Umbilical cord (tissue), 2 donors: ENCODE results near the gene GM2A. TPM values are rescaled to one million over a fixed set of nuclear protein-coding genes. Genes with fewer than 3 reads are reported as not detected.
"Not testable (repeated sequence)": the region's sequence is repeated elsewhere in the genome, so short reads cannot be mapped to it uniquely, and the experiment has no call there.

ENCODE experiments used
- DNase-seq: peaks from one replicate; pipeline ENCODE4 v3.0.0-alpha.2; 2015; ENCODE audit warnings: low spot score
- total RNA-seq: library from RNA; depleted of rRNA; stranded (reverse); fragments of >200 nt; gene quantifications from one replicate; pipeline ENCODE4 v1.2.3, GENCODE V29; 2014; ENCODE audit warnings: low replicate concordance; ENCODE audit not compliant: insufficient read depth

GM2A gene
- total RNA-seq, 1 donor from 2014 or later, result 26.2 TPM

DNA sequence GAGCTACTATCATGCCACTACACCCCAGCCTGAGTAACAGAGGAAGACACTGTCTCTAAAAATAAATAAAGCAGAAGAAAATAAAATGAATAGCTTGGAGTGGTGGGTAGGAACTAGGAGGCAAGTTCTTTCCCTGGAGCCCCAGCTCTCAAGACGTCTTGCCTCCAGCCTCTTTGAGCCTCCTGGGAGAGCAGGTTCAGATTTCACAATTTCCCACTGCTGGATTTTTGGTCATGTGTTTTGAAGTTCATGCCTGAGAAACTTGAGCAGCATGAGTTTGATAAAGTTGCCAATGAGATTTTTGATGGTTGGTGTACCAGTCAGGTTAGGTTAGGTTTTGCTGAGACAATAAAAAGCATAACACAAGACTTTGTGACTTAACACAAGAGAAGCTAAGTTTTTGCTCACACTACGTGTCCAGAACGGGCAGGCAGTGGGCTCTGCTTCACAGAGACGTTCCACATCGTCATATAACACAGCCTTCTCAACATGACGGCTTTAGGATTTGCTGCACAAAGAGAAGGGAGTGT is 25.0 kb upstream of the GM2A start:
- DNase-seq, result no peak

DNA sequence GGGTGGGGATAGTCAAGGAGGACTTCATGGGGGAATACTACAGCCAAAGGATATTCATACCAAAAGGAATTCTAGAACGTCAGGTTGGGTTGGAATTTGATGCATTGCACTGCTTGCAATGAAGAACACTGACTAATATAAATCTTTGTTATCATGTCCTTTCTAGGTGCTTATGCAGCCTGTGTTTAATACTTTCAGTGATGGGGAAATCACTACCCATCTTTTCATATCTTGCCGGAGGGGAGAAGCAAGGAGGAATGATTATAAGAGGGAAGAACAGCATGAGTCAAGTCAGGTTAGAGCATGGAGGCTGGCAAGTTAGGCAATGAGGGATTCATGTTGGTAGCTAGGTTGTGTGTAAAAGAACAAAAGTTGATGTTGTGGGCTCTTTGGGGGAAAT is 24.0 kb upstream of the GM2A start:
- DNase-seq, result no peak

DNA sequence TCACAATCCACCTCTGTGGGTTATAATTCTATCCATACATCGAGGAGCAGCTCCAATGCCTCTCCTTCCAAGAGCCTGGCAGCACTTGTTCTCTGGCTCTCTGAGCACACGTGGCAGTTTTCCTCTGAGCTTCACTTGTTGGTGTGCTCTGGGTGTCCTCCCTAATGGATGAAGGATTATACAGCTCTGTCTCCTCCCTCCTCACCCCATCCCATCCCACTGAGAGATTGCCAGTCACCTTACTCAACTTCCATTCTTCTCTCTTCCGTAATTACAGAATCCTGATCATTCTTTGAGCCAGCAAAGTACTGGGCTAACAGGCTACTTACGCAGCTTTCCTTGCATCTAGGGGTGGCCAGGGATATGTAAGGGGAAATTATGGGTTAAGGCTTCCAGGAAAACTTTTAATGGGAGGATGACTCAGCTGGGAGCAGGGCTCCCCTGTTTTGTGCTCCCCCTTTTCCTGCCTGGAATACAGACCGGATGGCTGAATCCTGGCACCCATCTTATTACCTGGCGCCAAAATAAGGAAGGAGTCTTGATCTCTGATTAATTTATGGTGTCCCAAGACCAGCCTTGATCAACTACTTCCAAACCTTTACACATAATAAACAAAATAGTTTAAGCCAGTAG is 22.8 kb upstream of the GM2A start:
- DNase-seq, result no peak

DNA sequence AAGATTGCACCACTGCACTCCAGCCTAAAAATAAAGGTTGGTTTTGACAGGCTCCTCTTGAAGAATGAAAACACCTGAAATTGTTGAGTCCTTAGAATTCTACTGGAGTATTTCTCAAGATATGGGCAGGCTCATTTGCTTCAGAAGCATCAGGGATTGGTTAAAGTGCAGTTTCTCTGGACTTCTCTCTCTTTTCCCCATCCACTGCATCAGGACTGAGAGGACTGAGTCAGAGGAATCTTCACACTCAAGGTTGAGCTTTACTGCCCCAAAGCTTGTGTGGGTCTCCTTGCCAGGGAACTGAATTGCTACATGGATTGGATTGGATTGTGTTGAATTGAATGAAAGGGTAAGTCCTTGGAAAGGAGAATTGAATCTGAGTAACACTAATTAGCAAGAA is 21.6 kb upstream of the GM2A start:
- DNase-seq, result no peak

DNA sequence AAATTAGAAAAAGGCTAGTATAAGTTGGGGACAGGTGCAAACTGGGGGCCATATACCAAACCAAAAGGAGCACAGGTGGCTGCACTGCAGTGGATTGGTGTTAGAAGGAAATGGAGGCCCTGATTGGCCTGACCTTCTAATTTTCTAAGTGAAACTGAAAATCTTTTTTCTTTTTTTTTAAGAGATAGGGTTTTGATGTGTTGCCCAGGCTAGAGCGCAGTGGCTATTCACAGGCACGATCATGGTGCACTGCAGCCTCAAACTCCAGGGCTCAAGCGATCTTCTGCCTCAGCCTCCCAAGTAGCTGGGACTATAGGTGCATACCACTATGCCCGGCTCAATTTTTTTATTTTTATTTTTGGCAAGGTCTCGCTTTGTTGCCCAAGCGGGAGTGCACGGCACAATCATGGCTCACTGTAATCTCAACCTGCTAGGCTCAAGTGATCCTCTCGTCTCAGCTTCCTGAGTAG is 19.3 kb upstream of the GM2A start:
- DNase-seq, result no peak

DNA sequence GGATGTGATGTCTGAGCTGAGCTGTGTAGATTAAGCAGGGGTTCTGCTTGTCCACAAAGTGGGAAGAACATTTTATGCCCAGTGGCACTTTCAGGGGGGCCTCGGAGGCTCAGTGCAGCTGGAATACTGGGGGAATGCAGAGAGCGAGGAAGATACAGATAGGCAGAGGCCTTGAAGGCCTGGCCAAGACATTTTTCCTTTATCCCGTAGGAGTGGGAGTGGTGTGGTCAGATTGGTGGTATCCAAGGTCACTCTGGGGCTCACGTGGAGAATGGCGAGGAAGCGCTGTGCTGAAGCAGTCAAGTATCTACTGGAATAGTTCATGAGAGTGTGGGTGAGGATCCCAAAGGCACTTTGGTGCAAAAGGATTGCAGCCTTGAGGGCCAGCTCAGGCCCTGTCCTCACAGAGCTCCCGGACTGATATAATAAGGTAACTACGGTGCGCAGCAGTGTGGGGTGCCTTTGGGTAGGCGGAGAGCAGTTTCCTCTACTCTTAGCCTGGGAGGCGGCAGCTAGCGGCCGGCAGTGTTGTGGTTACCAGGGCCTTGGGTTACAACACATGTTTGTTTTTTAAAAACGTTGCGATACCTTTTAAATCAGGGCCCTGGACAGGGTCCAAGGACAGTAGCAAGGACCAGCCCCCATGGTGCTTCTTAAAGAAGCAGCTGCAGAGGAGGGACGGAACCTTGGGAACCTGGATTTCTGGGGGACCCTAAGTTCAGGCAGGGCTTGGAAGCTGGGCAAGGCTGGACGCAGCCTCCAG is 18.3 kb upstream of the GM2A start:
- DNase-seq, result peak; percentile 69

DNA sequence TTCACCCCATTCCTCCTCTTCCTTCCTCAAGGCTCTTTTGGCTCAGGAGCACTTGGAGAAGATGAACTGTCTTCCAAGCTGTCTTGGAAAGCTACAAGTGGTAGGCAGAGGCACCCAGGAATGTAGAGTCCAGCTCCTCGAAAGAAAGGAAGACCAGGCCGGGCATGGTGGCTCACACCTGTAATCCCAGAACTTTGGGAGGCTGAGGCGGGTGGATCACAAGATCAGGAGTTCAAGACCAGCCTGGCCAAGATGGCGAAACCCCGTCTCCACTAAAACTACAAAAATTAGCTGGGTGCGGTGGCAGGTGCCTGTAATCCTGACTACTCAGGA is 17.8 kb upstream of the GM2A start:
- DNase-seq, result not testable (repeated sequence)

DNA sequence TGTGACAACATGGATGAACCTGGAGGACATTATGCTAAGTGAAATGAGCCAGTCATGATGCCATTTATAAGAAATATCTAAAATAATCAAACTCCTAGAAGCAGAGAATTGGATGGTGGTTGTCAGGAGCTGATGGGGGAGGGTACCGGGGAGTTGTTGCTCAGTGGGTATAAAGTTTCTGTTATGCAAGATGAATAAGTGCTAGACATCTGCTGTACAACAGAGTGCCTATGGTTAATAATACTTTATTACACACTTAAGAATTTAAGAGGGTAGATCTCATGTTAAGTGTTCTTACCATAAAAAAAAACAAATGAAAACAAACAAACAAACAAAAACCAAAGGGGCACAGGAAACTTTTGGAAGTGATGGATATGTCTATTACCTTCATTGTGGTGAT is 16.1 kb upstream of the GM2A start:
- DNase-seq, result no peak

DNA sequence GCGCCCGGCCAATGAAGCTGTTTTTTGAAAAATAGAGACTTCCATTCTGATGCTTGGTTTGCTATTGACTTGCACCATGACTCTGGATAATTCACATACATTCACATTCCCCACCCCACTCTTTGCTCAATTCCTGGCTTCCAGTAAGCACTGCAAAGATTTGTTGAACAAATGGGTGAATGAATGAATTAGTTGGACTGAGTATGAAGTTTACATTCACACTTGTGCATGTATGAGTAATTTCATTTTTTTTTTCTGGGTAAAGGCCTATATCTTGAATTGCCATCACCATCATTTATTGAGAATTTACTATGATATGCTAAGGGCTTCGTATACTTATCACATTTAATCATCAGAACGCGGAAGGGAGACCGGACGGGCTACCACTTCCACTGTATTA is 15.3 kb upstream of the GM2A start:
- no peak for DNase-seq

DNA sequence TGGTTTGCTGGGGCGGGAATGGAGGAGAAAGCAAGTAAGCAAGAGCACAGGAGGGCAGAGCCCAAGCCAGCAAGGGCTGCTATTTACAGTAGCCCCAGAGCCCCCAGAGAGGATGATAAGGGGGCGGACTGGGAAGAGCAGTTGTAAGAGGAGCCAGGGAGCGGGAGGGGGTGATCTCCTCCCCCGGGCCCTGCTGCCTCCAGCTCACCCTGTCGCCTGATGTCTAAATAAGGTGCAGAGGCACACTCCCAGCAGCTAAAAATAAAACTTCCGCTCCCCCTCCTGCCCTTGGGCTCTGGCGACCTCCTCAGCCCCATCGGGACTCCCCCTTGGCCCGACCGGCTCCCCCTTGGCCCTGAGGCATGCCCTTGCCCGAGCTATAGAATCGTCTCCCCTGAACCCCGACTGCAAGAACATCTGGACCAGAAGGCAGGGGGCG is 14.7 kb upstream of the GM2A start:
- DNase-seq, result no peak

DNA sequence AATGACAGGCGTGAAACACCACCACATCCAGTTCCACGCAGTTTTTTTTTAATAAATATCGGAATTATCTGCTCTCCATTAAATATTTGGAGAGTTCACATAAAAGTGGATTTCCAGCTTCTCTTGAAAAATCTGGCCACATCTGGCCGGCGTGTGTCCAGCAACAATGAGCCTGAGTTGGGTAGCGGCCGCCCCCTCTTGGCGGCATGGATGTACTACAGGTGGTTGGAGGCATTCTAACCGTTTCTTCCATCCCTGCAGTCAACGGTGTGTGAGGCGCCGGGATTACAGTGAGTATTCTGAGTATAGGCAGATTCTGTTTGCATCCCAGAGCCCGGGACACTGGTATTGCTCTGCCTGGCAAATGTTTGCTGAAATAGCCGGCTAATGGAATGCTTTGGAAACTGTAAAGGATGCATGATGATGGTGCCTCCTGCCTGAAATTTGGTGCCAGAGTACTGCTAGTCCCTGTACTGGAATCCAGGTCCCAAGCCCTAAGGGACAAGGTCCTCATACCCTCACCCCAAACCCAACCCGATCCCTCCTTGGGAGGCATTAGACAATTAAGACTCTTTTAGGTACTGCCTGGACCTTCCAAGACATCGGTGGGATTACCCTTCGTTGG is 13.6 kb upstream of the GM2A start:
- peak; percentile 86 for DNase-seq

DNA sequence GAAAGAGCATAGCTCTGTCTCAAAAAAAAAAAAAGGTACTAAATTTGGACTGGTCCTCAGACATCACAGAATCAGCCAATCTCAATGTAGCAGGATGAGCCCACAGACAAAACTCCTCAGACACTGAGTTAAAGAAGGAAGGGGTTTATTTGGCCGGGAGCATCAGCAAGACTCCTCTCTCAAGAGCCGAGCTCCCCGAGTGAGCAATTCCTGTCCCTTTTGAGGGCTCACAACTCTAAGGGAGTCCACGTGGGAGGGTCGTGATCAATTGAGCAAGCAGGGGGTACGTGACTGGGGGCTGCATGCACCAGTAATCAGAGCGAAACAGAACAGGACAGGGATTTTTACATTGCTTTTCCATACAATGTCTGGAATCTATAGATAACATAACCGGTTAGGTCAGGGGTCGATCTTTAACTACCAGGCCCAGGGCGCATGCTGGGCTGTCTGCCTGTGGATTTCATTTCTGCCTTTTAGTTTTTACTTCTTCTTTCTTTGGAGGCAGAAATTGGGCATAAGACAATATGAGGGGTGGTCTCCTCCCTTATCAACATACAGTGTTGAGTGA is 12.6 kb upstream of the GM2A start:
- DNase-seq, result not testable (repeated sequence)

DNA sequence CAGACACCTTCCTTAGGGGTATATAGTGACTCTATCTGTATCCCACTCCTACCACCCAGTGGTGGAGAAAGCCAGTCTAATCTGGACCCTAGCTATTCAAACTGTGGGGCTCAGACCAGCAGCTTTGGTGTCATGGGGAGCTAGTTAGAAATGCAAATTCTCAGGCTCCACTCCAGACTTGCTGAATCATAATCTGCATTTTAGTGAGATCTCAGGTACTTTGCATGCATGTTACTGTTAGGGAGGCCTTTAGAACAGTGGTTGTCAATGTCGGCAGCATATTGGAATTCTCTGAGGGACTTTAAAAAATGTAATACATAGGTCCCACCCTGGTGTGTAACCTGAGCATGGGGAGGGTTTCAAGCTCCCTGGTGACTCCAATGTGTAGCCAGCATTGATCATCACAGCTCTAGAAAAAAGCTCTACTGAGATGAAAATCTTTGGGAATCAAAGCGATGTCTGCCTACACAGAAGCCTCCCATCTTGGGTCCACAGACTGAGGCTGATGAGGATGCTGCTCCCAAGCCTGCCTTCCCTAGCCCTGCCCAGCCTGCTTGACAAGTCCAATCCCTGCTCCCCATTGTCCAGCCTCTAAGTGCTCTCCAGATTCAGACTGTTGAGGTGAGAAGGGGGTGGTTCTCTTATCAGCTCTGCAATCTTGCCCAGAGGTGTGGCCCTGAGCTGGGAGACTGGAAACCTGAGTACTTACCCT is 11.9 kb upstream of the GM2A start:
- DNase-seq, result no peak

DNA sequence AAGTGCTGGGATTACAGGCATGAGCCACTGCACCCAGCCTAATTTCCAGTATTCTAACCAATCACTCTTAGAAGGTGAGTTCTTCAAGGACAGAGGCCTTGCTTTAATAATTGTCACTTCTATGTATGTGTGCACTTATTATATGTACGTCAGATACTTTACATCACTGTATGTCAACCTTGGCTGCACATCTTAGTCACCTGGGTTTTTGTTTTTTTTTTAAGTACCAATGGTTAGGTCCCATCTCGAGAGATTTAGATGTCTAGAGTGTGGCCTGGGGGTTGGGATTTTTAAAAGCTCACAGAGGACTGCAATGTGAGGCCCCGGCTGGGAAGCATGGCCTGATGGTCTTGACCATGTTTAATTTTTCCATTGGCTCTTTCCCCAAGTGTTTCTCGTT is 9.9 kb upstream of the GM2A start:
- DNase-seq, result no peak

DNA sequence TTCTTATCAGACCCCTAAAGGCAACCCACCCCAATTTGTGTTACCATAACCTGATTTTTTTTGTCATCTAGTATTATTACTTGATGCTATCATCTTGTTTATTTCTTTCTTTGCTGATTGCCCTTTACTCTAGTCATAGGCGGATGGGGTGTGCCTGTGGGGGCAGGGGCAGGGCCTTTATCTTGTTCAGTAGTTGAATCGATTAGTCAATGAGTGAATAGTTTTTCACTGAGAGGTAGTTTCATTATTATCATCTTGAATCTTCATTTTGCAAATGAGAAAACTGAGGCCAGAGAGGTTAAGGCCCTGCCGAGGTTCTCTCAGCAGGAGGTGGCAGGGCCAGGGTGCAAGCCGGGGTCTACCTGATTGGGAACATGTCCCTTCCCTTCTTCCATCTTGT is 9.4 kb upstream of the GM2A start:
- no peak for DNase-seq

DNA sequence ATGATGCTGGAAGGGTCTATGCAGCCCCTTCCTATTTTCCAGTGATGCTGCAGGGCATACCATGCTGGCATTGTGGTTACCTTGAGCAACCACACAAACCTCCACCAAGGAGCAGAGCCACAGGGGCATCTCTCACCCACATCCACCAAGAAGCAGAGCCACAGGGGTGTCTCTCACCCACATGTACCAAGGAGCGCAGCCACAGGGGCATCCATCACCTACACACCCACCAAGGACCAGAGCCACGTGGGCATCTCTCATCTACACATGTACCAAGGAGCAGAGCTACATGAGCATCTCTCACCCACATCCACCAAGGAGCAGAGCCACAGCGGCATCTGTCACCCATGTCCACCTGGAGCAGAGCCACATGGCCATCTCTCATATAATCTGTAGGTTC is 8.8 kb upstream of the GM2A start:
- no peak for DNase-seq

DNA sequence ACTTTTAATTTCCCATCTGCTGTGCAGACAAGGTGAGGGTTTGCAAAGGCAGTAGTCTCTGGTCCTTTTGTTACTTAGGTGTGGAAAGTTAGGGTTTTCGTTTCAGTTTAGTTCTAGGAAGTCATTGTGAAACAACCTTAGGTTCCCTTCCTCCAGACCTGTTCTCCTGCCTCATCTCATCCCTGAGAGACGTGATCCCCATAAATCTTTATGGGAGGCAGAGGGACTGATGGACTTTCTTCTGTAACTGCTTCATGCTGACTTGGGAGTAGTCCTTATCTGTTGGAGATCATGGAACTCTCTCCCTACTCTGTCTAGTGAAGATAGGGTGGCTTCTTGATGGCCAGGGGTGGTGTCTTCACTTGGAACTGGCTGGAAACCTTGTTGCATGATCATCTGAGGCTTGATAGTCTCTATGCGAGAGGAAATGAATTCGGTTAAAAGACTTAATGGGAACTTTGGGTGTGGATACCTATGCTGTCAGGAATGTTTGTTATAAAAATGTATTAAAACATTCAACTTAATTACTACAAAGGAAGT is 7.2 kb upstream of the GM2A start:
- no peak for DNase-seq

DNA sequence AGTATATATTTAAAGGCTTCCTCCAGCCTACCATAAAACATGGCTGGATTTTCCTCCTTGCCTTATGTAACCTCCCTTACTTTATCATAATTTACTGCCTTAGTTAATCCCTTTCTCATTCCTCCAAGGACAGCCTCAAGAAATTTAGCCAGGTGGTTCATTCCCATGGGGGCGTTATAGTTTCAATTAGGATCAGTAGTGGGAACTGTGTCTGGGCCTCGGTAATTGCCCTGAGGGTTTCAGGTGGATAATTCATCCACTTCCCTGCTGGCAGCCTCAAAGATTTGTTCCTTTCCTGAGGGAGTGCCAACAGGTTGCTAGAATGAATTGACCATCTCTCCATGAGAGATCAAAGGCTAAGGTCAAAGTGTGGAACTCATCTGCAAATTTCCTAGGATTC is 4.3 kb upstream of the GM2A start:
- DNase-seq, result no peak

DNA sequence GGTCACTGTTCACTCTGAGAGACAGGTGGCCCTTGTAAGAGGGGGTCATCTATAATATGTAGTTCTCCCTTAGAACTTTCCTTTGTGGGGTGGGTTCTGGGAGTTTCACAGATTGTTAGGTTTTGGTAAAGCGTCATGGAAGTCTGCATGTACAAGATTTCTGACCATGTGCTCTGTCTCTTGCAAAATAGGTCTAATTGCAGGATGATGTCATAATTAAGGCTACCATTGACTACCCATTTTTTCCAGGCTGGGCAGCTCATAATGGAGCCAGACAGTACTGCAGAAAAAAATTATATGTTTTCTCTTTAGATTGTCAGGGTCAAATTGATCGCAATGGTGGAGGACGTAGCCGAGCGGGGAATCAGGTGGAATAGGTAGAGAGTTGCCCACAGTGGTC is 3.7 kb upstream of the GM2A start:
- no peak for DNase-seq

DNA sequence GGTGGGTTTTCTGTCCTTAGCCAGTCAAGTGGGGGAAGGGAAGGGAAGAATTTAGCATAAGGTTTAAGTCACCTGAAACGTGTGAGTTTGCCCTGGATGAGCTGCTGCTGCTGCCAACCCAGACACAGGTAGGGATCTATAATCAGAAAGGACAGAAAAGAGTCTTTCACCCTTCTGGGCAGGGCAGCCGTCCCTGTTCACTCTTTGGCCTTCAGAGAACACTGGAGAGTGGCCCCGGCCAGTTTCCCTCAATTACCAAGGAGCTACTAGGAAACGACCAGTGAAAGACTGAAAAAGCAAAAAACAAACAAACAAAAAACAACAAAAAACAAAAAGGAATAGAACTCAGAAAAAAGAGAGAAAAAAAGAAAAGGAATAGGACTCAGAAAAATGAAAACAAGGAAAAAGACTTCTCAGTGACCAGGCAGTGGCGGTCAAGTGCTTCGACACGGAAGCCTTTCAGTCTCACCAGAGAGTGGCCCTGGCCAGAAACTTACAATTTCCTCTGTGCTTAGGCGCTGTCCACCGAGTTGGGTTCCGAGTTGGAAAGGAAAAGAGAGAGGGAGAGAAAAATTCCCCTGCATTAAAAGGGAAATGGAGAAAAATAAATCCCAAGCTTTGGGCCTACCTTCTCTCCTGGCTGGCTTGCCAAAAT is 2.5 kb upstream of the GM2A start:
- no peak for DNase-seq

DNA sequence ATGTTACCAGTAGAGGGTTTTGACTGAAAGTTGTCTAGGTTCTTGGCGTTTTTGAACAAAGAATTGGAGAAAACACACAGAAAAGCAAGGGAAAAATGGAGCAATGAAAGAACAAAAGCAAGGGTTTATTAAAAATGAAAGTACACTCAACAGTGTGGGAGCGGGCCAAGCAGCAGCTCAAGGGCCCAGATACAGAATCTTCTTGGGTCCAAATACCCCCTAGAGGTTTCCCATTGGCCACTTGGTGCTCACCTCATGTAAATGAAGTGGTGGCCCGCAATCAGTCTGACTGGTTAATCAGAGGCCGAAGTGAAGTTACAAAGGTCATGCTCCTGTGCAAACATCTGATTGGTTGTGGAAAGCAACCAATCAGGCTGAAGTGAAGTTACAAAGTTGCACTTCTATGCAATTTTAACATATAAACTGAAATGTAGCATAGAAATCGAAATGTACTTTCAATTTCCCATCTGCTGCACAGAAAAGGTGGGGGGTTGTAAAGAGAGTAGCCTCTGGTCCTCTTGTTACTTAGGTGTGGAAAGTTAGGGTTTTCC is 1.9 kb upstream of the GM2A start:
- no peak for DNase-seq
